HUES6 (cell line): ENCODE results near the gene LAMA2.

Experiments
- H3K27ac ChIP-seq: 2 replicates; pipeline ENCODE4 v1.7.0; 2013; ENCODE audit warnings: low read depth, mild to moderate bottlenecking, low read length, inconsistent platforms
- H3K27me3 ChIP-seq: 2 replicates; pipeline ENCODE4 v1.6.1; 2013; ENCODE audit warnings: low read length; ENCODE audit not compliant: control insufficient read depth, insufficient read depth
- H3K36me3 ChIP-seq: 2 replicates; pipeline ENCODE4 v1.6.1; 2013; ENCODE audit warnings: low read length; ENCODE audit not compliant: control insufficient read depth, insufficient read depth
- H3K4me1 ChIP-seq: 2 replicates; pipeline ENCODE4 v1.6.1; 2013; ENCODE audit warnings: low read length; ENCODE audit not compliant: control insufficient read depth, insufficient read depth
- H3K4me3 ChIP-seq: 2 replicates; pipeline ENCODE4 v1.5.1; 2013; ENCODE audit warnings: low read depth, low read length
- H3K9ac ChIP-seq: one replicate; pipeline ENCODE4 v1.6.1; 2013; ENCODE audit warnings: mild to moderate bottlenecking, low read length
- H3K9me3 ChIP-seq: 2 replicates; pipeline ENCODE4 v1.6.1; 2013; ENCODE audit warnings: low read depth, low read length; ENCODE audit not compliant: control insufficient read depth, insufficient read depth

The LAMA2 gene

GRCh38 chr6:129519750-129520149 lies 636.8 kb downstream of the LAMA2 start:
- Histone ChIP-seq H3K27me3 (no peaks in the 10 kb centered on the region), H3K27ac (no peak overlapping the region), H3K4me1 (no peaks in the 10 kb centered on the region), H3K4me3 (no peak overlapping the region), H3K9ac (no peak overlapping the region), H3K9me3 (no peaks in the 10 kb centered on the region), H3K36me3 (no peaks in the 10 kb centered on the region)

DNA sequence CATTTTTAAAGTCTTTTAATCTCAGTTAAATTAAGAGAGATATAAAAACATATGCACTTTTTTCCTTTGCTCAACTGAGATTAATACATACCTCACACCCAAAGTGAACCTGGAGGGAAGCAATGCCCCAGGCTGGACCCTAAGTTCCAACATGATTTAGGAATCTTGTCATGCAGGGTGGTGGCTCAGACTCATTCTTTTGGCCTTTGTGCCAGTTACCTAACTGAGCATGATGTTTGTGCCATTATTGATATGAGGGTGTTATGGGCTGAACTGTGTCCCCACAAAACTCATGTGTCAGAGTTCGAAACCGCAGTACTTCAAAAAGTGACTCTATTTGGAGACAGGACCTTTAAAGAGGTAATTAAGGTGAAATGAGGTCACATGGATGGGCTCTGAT lies 639.0 kb downstream of the LAMA2 start:
- Histone ChIP-seq H3K9ac (no peak overlapping the region), H3K27me3 (no peaks in the 10 kb centered on the region), H3K9me3 (no peaks in the 10 kb centered on the region), H3K4me1 (no peaks in the 10 kb centered on the region), H3K27ac (no peak overlapping the region), H3K4me3 (no peak overlapping the region), H3K36me3 (no peaks in the 10 kb centered on the region)

- Histone ChIP-seq H3K9me3 (no peaks in the 10 kb centered on the region), H3K27me3 (no peaks in the 10 kb centered on the region), H3K9ac (no peak overlapping the region), H3K27ac (no peak overlapping the region), H3K36me3 (no peaks in the 10 kb centered on the region), H3K4me3 (no peak overlapping the region), H3K4me1 (no peaks in the 10 kb centered on the region)
Observed at GRCh38 chr6:129523816-129524215, 640.9 kb downstream of the LAMA2 start.

DNA sequence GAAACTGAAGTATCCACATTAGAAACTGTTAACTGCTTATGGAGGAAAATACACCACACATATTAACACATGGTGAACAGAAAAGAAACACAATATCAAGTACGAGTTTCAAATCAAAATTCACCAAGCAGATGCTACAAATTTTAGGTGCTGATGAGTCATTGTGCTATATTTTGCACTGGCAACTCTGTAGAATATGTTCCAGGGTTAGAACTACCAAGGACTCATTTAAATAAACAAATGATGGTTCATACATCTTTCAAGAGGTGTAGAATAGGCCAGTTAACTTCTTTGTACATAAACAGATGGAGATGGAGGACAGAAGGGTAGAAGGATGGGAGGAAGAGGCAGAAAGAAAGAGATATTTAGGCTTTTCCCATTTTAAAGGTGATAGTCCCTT lies 642.1 kb downstream of the LAMA2 start:
- H3K4me1 ChIP-seq: no peaks in the 10 kb centered on the region
- no peak overlapping the region for H3K9ac ChIP-seq
- no peak overlapping the region for H3K27ac ChIP-seq
- no peaks in the 10 kb centered on the region for H3K36me3 ChIP-seq
- no peaks in the 10 kb centered on the region for H3K27me3 ChIP-seq
- no peak overlapping the region for H3K4me3 ChIP-seq
- no peaks in the 10 kb centered on the region for H3K9me3 ChIP-seq

DNA sequence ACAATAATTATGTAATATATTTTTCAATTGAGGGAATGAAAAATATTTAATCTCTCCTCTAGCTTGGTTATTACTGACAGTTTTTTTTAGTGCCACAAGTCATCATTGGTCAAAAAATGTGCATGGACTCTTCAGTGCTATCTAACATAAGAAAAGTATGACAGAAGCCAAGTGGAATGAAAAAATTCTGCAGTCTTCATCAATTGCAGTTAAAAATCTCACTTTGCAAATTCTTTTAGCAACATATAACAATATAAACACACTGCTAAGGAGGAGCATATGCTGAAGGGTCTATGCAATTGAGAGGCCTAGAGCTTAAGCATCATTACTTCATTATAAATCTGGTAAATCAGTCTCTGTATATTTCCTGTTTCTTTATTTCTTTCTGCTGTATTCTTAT lies 652.0 kb downstream of the LAMA2 start:
- Histone ChIP-seq H3K9ac (no peak overlapping the region), H3K4me1 (no peaks in the 10 kb centered on the region), H3K36me3 (no peaks in the 10 kb centered on the region), H3K27me3 (no peaks in the 10 kb centered on the region), H3K9me3 (no peaks in the 10 kb centered on the region), H3K4me3 (no peak overlapping the region), H3K27ac (no peak overlapping the region)

DNA sequence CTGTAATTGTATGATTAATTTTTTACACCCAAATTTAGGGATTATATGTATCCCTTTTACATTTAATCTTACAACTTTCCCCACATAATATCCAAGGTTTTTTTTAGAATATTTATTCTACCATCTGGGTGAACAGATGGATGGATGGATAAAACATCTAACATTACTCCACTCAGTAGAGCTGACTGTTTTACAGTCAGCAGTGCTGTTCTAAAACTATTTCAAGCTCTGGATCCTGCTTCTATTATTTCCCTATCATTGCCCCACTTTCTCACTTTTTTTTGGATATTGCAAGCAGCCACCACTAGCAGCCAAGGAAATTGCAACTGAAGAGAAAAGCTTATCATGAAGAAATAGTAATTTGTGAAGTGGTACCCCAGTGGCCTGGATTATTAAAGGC lies 653.3 kb downstream of the LAMA2 start:
- no peaks in the 10 kb centered on the region for H3K4me1 ChIP-seq
- H3K27me3 ChIP-seq: no peaks in the 10 kb centered on the region
- no peak overlapping the region for H3K27ac ChIP-seq
- H3K36me3 ChIP-seq: no peaks in the 10 kb centered on the region
- H3K4me3 ChIP-seq: no peak overlapping the region
- no peak overlapping the region for H3K9ac ChIP-seq
- no peaks in the 10 kb centered on the region for H3K9me3 ChIP-seq

DNA sequence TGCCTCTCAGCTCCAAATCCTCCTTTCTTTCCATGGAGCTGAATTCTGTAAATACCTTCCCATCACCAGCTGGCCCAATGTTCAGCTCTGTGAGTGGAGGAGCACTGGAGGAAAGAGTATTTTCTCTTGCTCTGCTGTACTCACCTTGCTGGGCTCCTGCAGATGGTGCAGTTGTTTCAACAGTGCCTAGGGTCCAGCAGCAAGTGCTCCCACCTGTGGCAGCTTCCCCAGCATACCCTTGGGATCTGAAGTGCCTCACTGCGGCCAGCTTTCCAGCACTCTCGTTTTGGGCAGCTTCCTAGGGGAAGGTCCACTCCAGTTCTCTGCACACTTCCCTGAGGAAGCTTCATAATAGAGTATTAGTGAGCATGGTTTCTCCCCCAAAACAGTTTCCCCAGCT lies 656.1 kb downstream of the LAMA2 start:
- Histone ChIP-seq H3K27ac (no peak overlapping the region), H3K9ac (no peak overlapping the region), H3K9me3 (no peaks in the 10 kb centered on the region), H3K36me3 (no peaks in the 10 kb centered on the region), H3K4me1 (no peaks in the 10 kb centered on the region), H3K27me3 (no peaks in the 10 kb centered on the region), H3K4me3 (no peak overlapping the region)

GRCh38 chr6:129542705-129543104 lies 659.8 kb downstream of the LAMA2 start:
- no peak overlapping the region for H3K4me3 ChIP-seq
- no peak overlapping the region for H3K27ac ChIP-seq
- no peaks in the 10 kb centered on the region for H3K4me1 ChIP-seq
- H3K36me3 ChIP-seq: no peaks in the 10 kb centered on the region
- H3K9ac ChIP-seq: no peak overlapping the region
- no peaks in the 10 kb centered on the region for H3K27me3 ChIP-seq
- H3K9me3 ChIP-seq: no peaks in the 10 kb centered on the region

DNA sequence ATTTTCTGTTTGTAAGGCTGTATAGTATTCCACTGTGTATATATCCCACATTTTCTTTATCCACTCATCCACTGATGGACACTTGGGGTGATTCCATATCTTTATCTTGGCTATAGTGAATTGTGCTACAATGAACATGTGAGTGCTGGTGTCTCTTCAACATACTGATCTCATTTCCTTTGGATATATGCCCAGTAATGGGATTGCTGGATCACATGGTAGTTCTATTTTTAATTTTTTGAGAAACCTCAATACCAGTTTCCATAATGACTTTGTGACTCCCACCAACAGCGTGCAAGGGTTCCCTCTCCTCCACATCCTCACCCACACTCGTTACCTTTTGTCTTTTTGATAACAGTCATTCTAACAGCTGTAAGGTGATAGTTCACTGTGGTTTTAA lies 661.0 kb downstream of the LAMA2 start:
- H3K9ac ChIP-seq: no peak overlapping the region
- H3K36me3 ChIP-seq: no peaks in the 10 kb centered on the region
- no peaks in the 10 kb centered on the region for H3K27me3 ChIP-seq
- H3K4me1 ChIP-seq: no peaks in the 10 kb centered on the region
- no peaks in the 10 kb centered on the region for H3K9me3 ChIP-seq
- H3K4me3 ChIP-seq: no peak overlapping the region
- H3K27ac ChIP-seq: no peak overlapping the region

DNA sequence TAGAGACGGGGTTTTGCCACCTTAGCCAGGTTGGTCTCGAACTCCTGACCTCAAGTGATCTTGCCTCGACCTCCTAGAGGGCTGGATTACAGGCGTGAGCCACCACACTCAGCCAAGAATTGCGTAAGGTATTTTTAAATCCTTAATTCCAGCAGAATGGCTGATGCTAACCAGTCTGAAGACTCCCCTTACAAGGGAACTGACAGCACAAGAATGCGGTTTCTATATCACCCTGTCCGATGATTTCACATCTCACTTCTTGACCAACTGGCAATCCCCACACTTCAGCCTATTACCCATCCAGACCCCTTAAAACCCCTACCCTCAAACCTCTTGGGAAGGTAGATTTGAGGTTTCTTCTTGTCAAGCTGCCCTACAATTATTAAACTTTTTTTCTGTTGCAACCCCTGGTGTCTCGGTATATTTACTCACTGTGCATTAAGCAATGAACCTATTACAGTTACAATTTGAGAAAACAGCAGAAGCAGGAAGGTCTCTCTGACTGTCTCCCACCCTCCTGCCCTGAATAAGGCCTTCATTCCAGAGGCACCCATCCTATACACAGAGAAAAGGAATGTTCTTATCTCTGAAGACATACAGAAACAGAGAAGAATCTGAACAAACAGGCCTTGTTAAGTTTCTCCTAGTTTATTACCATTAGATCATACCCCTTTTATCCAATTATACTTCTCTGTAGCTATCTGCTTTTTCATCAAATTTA lies 662.1 kb downstream of the LAMA2 start:
- Histone ChIP-seq H3K36me3 (no peaks in the 10 kb centered on the region), H3K4me1 (no peaks in the 10 kb centered on the region), H3K9ac (no peak overlapping the region), H3K27me3 (no peaks in the 10 kb centered on the region), H3K9me3 (no peaks in the 10 kb centered on the region), H3K4me3 (no peak overlapping the region), H3K27ac (no peak overlapping the region)

GRCh38 chr6:129546702-129547101 lies 663.8 kb downstream of the LAMA2 start:
- no peaks in the 10 kb centered on the region for H3K27me3 ChIP-seq
- H3K27ac ChIP-seq: no peak overlapping the region
- H3K4me1 ChIP-seq: no peaks in the 10 kb centered on the region
- no peaks in the 10 kb centered on the region for H3K36me3 ChIP-seq
- no peak overlapping the region for H3K9ac ChIP-seq
- no peaks in the 10 kb centered on the region for H3K9me3 ChIP-seq
- no peak overlapping the region for H3K4me3 ChIP-seq

DNA sequence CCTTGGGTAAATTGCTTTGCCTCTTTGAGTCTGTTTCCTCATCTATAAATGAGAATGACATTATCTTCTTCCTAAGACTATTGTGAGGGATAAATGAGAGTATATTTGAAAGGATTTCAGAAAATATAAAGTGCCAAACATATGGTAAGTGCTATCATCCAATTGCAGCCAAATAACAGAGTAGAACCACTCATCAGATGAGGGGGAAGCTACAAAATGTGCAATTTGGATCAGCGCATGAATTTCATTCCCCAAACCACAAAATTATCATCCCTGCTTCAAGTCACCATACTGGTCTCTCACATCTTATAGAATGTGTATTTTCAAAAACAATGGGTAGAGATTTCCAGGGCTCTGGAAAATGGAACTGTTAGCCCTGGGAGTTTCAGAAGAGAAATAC lies 668.5 kb downstream of the LAMA2 start:
- Histone ChIP-seq H3K9me3 (no peaks in the 10 kb centered on the region), H3K4me3 (no peak overlapping the region), H3K9ac (no peak overlapping the region), H3K27ac (no peak overlapping the region), H3K4me1 (peaks cover 2% of the 10 kb centered on the region; the same call in 1 of the 2 replicates), H3K36me3 (no peaks in the 10 kb centered on the region), H3K27me3 (no peaks in the 10 kb centered on the region)
